Left ventricle myocardium inferior (tissue), 1 donor: ENCODE results near the gene RPS6KA5. TPM values are rescaled to one million over a fixed set of nuclear protein-coding genes. Genes with fewer than 3 reads are reported as not detected.
"Not testable (repeated sequence)": the region's sequence is repeated elsewhere in the genome, so short reads cannot be mapped to it uniquely, and the experiment has no call there.

Experiments used
- DNase-seq: peaks from one replicate; pipeline ENCODE4 v3.0.0-alpha.2; 2020
- H3K27ac ChIP-seq: fragments of 200-600 bp; replicated peaks from 2 replicates; pipeline ENCODE4 v1.8.0; 2021
- H3K27me3 ChIP-seq: fragments of 200-600 bp; 2 replicates; pipeline ENCODE4 v1.8.0; 2021; ENCODE audit warnings: low read depth
- H3K36me3 ChIP-seq: fragments of 200-600 bp; 2 replicates; pipeline ENCODE4 v1.8.0; 2021
- H3K4me1 ChIP-seq: fragments of 200-600 bp; 2 replicates; pipeline ENCODE4 v1.8.0; 2021
- H3K4me3 ChIP-seq: fragments of 200-600 bp; 2 replicates; pipeline ENCODE4 v1.8.0; 2021; ENCODE audit warnings: mild to moderate bottlenecking, moderate library complexity
- H3K9me3 ChIP-seq: fragments of 200-600 bp; replicated peaks from 2 replicates; pipeline ENCODE4 v1.8.0; 2021
- CTCF ChIP-seq: fragments of 200-600 bp; IDR thresholded peaks from 2 replicates; pipeline ENCODE4 v1.8.0; 2021; ENCODE audit warnings: antibody characterized with exemption, mild to moderate bottlenecking, borderline replicate concordance
- intact Hi-C: fragments of 100-400 bp; cut with micrococcal nuclease; formaldehyde crosslinking; loops from one replicate; pipeline ENCODE4 v1.11.0; 2022
- total RNA-seq: library from RNA; stranded (reverse); fragmentation: NEBNext Ultra II Directional; extraction: Animal tissue kit (Norgen Biotek cat#: 25700); gene quantifications from one replicate; pipeline ENCODE4 v1.2.1, GENCODE V29; 2021
- donor health status: DM: no; HTN: yes; CAD: no; lungs with severe emphysema.

The RPS6KA5 gene
- total RNA-seq, 1 donor from 2014 or later, result 6.4 TPM

- H3K4me1 ChIP-seq, result no peaks in the 10 kb centered on the region
- TF ChIP-seq CTCF, result no peak
- no peak overlapping the region for H3K27ac ChIP-seq
- H3K4me3 ChIP-seq, result no peak overlapping the region
- peaks cover 1% of the 10 kb centered on the region for H3K9me3 ChIP-seq
- no peaks in the 10 kb centered on the region for H3K27me3 ChIP-seq
- intact Hi-C loops, result no loop called here
- DNase-seq, result no peak
- H3K36me3 ChIP-seq, result no peaks in the 10 kb centered on the region
Observed at GRCh38 chr14:90962505-90963109, 97.8 kb downstream of the RPS6KA5 start.

- H3K4me1 ChIP-seq, result no peaks in the 10 kb centered on the region
- DNase-seq, result no peak
- peaks cover 18% of the 10 kb centered on the region for H3K9me3 ChIP-seq
- no peaks in the 10 kb centered on the region for H3K27me3 ChIP-seq
- H3K36me3 ChIP-seq, result peaks cover 13% of the 10 kb centered on the region
- H3K4me3 ChIP-seq, result no peak overlapping the region
- intact Hi-C loops, result no loop called here
- no peak for TF ChIP-seq CTCF
- no peak overlapping the region for H3K27ac ChIP-seq
Observed at GRCh38 chr14:90960818-90961217, 99.6 kb downstream of the RPS6KA5 start.

DNA sequence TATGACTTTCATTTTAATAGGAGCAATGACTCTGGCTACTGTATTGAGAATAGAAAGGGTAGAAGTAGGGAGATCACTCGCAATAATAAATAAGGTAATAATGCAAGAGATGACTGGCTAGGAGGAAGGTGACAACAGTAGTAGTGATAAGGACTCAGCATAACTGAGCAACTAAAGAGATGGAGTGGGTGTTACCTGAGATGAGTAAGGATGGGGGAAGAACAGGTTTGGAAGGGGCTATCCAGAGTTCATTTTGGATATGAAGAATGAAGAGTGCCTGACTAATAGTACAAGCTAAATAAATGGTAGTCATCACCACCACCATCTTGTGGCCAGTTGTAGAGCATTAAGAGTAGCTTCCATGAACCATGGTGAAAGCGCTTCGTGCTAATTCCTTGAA is 101.1 kb downstream of the RPS6KA5 start:
- Histone ChIP-seq H3K27me3 (no peaks in the 10 kb centered on the region), H3K27ac (no peak overlapping the region), H3K4me3 (no peak overlapping the region), H3K36me3 (peaks cover 22% of the 10 kb centered on the region), H3K4me1 (no peaks in the 10 kb centered on the region), H3K9me3 (peaks cover 31% of the 10 kb centered on the region)
- no peak for DNase-seq
- TF ChIP-seq CTCF, result no peak
- intact Hi-C loops, result no loop called here

DNA sequence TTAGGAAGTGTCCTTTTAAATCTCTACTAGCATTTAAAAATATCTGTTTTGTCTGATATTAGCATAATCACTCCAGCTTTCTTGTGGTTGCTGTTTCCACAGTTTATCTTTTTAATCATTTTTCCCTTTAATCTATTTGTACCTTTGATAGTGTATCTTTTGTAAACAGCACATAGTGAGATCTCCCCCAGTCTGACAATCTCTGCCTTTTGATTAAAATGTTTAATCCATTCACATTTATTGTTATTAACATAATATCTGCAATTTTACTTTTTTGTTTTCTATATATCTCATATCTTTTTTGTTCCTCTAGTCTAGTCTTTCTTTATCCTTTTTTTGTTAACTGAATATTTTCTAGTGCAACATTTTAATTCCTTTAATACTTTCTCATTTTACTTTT is 104.2 kb downstream of the RPS6KA5 start:
- no peak overlapping the region for H3K27ac ChIP-seq
- TF ChIP-seq CTCF, result no peak
- H3K4me3 ChIP-seq, result no peak overlapping the region
- H3K4me1 ChIP-seq, result no peaks in the 10 kb centered on the region
- no peak for DNase-seq
- no peaks in the 10 kb centered on the region for H3K27me3 ChIP-seq
- intact Hi-C loops, result no loop called here
- H3K36me3 ChIP-seq, result peaks cover 22% of the 10 kb centered on the region
- peaks cover 49% of the 10 kb centered on the region for H3K9me3 ChIP-seq

DNA sequence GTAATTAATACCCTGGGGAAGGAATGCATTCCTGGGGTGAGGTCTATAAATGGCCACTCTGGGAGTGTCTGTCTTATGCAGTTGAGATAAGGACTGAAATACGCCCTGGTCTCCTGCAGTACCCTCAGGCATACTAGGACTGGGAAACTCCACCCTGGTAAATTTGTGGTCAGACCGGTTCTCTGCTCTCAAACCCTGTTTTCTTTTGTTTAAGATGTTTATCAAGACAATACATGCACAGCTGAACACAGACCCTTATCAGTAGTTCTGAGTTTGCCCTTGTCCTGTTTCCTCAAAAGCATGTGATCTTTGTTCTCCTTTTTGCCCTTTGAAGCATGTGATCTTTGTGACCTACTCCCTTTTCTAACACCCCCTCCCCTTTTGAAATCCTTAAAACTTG is 106.8 kb downstream of the RPS6KA5 start:
- H3K27me3 ChIP-seq, H3K4me3 ChIP-seq, H3K4me1 ChIP-seq, intact Hi-C loops, DNase-seq, H3K27ac ChIP-seq: not testable (repeated sequence)
- Histone ChIP-seq H3K36me3 (peaks cover 22% of the 10 kb centered on the region), H3K9me3 (peaks cover 49% of the 10 kb centered on the region)

- H3K9me3 ChIP-seq, result peaks cover 20% of the 10 kb centered on the region
- no peak for DNase-seq
- H3K4me1 ChIP-seq, result no peaks in the 10 kb centered on the region
- peaks cover 23% of the 10 kb centered on the region for H3K36me3 ChIP-seq
- no peaks in the 10 kb centered on the region for H3K27me3 ChIP-seq
- no peak for TF ChIP-seq CTCF
- H3K27ac ChIP-seq, result no peak overlapping the region
- intact Hi-C loops, result no loop called here
- no peak overlapping the region for H3K4me3 ChIP-seq
Observed at GRCh38 chr14:90943367-90943766, 117.1 kb downstream of the RPS6KA5 start.
